Kidney epithelial cell (primary cell): Measurements from ENCODE around the gene POLD1. TPM values are rescaled to one million over a fixed set of nuclear protein-coding genes. Genes with fewer than 3 reads are reported as not detected.
A peak's percentile ranks its signal among the peaks of the same experiment; 100 is the strongest.
"Not testable (repeated sequence)": the region's sequence is repeated elsewhere in the genome, so short reads cannot be mapped to it uniquely, and the experiment has no call there.

Experiments used
- DNase-seq: peaks from one replicate; pipeline ENCODE4 v3.0.0-alpha.2; 2010; ENCODE audit warnings: low read depth
- H3K27me3 ChIP-seq: 2 replicates; pipeline ENCODE4 v1.6.0; 2011; ENCODE audit warnings: low read length; ENCODE audit not compliant: control insufficient read depth, insufficient read depth
- H3K36me3 ChIP-seq: 2 replicates; pipeline ENCODE4 v1.5.1; 2011; ENCODE audit warnings: low read length; ENCODE audit not compliant: control insufficient read depth, insufficient read depth
- H3K4me3 ChIP-seq: 2 replicates; pipeline ENCODE4 v1.5.1; 2011; ENCODE audit warnings: low read depth, mild to moderate bottlenecking, control low read depth, low read length
- total RNA-seq: library from RNA; depleted of rRNA; stranded (reverse); fragments of >200 nt; gene quantifications from 2 replicates; pipeline ENCODE4 v1.2.3, GENCODE V29; 2015
- TF ChIP-seq, protein P1 (sequence below): IDR thresholded peaks from 2 replicates; pipeline ENCODE4 v1.5.1; 2011; ENCODE audit warnings: mild to moderate bottlenecking, moderate library complexity, low read length, control low read depth, inconsistent platforms; ENCODE audit not compliant: insufficient read depth, poor library complexity, severe bottlenecking

The POLD1 gene
- 25.5 and 30.3 TPM in 2 replicates for total RNA-seq

DNA sequence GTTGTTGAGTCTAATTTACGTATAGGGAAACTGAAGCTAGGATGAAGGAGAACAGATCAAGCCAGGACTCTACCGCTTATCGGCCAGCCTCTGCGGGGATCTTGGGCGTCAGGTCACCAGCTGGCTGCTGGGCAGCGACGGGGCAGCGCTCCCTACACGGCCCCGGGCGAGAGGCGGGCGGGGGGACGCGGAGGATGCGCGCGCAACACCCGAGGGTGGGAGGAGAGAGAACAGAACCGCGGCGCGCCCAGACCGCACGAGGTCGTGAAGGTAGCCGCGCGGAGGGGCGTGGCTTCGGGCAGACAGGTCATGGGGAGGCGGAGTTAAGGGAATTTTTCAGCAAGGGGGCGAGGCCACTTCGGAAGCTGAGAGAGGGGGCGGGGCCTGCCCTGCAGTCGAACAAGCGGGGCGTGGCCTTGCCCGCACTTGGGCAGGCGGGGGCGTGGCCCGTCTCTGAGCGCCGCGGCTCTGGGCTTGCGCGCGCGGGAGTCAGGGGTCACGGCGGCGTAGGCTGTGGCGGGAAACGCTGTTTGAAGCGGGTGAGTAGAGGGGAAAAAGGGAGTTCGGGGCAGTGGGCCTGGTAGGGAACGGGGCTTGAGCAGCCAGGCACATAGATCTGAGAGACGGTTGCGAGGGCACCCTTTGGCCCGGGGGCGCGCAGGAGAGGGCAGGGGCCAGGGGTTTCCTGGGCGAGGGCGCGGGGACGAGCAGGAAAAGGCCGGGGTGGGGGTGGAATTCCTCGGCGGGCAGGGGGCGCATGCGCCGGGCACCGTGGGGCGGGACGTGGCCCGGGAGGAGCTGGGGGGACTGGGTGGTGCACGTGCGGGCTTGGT, at the start of gene POLD1:
TSS of gene POLD1 (plus strand) at position 496 of the 833 bp plus-strand sequence. CDS start 14,505 bp downstream, outside the sequence.
- Histone ChIP-seq H3K4me3 (peak within 1 kb of the TSS; percentile 75), H3K36me3 (peaks cover 7% of the 10 kb centered on the region), H3K27me3 (no peaks in the 10 kb centered on the region)
- DNase-seq = peak; percentile 81
- TF ChIP-seq, protein P1, sequence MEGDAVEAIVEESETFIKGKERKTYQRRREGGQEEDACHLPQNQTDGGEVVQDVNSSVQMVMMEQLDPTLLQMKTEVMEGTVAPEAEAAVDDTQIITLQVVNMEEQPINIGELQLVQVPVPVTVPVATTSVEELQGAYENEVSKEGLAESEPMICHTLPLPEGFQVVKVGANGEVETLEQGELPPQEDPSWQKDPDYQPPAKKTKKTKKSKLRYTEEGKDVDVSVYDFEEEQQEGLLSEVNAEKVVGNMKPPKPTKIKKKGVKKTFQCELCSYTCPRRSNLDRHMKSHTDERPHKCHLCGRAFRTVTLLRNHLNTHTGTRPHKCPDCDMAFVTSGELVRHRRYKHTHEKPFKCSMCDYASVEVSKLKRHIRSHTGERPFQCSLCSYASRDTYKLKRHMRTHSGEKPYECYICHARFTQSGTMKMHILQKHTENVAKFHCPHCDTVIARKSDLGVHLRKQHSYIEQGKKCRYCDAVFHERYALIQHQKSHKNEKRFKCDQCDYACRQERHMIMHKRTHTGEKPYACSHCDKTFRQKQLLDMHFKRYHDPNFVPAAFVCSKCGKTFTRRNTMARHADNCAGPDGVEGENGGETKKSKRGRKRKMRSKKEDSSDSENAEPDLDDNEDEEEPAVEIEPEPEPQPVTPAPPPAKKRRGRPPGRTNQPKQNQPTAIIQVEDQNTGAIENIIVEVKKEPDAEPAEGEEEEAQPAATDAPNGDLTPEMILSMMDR = no peak

GRCh38 chr19:50334741-50335421, 49.3 kb upstream of the POLD1 start:
- TF ChIP-seq, protein P1 = no peak
- Histone ChIP-seq H3K4me3 (no peak overlapping the region), H3K36me3 (no peaks in the 10 kb centered on the region), H3K27me3 (peaks cover 26% of the 10 kb centered on the region)
- no peak for DNase-seq

DNA sequence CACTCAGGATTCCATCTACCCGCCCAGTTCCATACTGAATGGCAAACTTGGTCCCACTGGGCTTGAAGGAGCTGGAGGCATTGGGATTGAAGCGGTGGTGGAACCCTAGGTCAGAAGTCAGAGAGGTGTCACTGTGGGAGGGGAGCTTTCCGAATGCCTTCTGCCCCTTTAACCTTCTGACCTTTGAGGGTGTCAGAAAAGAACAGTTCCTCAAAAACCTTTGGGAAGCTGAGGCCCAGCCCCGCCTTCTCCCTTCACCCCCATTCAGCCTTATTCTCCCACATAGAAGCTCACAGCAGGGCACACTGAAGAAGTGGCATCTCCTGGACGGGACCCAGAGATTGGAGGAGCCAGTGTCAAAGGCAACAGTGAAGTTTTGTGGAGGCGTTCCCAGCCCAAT, 47.1 kb upstream of the POLD1 start:
- H3K4me3 ChIP-seq, H3K36me3 ChIP-seq, DNase-seq: not testable (repeated sequence)
- H3K27me3 ChIP-seq = peaks cover 12% of the 10 kb centered on the region

GRCh38 chr19:50340331-50340730, 43.8 kb upstream of the POLD1 start:
- Histone ChIP-seq H3K36me3 (no peaks in the 10 kb centered on the region), H3K4me3 (no peak overlapping the region), H3K27me3 (no peaks in the 10 kb centered on the region)
- TF ChIP-seq, protein P1 = no peak
- DNase-seq = no peak

DNA sequence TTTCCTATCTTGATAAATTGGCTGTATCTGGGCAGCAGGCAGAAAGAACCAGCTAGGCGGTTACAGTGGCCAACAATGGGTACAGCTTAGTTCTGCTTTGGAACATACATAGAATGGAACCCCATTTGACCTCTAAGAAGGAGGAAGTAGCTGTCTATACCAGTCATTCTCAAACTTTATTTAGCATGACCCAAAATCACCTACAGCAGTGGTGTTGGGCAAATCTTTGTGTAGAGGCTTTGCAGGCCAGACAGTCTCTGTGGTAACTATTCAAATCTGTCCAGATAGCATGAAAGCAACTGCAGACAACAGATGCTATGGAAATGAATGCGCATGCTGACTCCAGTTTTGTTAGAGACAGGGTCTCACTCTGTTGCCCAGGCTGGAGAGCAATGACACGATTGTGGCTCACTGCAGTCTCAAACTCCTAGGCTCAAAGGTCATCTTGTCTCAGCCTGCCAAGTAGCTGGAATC, 43.0 kb upstream of the POLD1 start:
- TF ChIP-seq, protein P1 = no peak
- Histone ChIP-seq H3K27me3 (no peaks in the 10 kb centered on the region), H3K36me3 (no peaks in the 10 kb centered on the region), H3K4me3 (no peak overlapping the region)
- no peak for DNase-seq

DNA sequence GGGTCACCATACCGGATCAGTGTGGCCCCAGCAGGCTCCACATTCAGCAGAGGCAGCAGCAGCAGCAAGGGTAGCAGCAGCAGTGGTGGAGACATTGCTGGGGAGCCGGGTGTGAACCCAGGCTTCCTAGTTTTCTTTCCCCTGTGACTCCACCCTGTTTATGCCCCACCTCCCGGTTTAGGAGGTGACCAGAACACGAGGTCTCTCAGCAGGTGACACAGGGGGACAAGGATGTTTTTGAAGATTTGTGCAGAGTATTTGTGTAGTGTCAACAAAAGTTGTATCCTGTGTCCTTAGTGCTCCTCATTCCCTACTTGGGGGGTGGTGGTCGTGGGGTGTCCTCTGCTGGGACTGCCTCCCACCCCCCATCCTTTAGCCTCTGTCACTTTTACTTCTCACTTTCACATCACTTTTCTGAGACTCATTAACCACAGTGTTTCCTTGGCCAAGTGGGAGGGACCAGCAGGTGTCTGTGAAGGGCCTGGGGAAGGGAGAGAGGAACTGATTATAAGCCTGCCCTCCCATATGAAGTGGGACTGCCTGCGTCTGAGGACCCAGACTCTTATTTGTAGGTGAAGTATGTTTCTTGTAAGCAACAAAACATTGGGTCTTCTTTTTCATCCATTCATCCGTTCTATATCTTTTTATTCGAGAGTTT, 39.4 kb upstream of the POLD1 start:
- TF ChIP-seq, protein P1 = no peak
- no peaks in the 10 kb centered on the region for H3K36me3 ChIP-seq
- DNase-seq = no peak
- no peaks in the 10 kb centered on the region for H3K27me3 ChIP-seq
- H3K4me3 ChIP-seq = no peak overlapping the region

GRCh38 chr19:50347089-50347581, 37.0 kb upstream of the POLD1 start:
- H3K36me3 ChIP-seq, H3K27me3 ChIP-seq, DNase-seq, H3K4me3 ChIP-seq: not testable (repeated sequence)
